HG02642 (cell line): ENCODE measurements around the gene USP13.

Experiments used
- ATAC-seq: cut with Tn5 transposase; IDR thresholded peaks from one replicate; pipeline ENCODE4 v1.9.1; 2021; ENCODE audit warnings: mild to moderate bottlenecking; ENCODE audit not compliant: unreplicated experiment, poor library complexity

Gene USP13

GRCh38 chr3:179832333-179832854 is 179.6 kb downstream of the USP13 start:
- no peak for ATAC-seq

GRCh38 chr3:179833294-179833693 is 180.5 kb downstream of the USP13 start:
- ATAC-seq: no peak

- ATAC-seq: no peak
These were observed 184.5 kb downstream of the USP13 start for GRCh38 chr3:179837374-179837773.
